ENCODE data around the gene NSRP1. TPM values are rescaled to one million over a fixed set of nuclear protein-coding genes. Genes with fewer than 3 reads are reported as not detected.
"Not testable (repeated sequence)": the region's sequence is repeated elsewhere in the genome, so short reads cannot be mapped to it uniquely, and the experiment has no call there.

The NSRP1 gene
- total RNA-seq, 1 donor from 2014 or later: 37.1 TPM

DNA sequence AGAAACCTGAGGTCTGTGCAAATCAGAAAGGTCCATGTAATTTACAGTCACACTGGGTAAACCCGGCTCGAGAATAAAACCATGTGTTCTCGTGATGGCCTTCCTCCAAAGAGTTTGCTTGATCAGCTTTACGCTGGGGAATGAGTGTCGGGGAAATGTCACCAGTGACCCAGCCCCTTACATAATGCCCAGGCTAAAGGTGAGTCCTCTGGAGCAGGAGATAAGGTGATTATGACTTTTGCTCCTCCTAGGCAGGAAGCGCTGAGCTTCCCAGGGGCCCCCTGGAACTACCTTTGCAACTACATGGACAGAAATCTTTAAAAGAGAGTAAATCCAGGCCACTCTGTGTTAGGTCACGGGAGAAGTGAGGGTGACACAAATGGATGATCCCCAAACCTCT is 103.2 kb downstream of the NSRP1 start:
- DNase-seq (ENCODE audit: low spot score): no peak

DNA sequence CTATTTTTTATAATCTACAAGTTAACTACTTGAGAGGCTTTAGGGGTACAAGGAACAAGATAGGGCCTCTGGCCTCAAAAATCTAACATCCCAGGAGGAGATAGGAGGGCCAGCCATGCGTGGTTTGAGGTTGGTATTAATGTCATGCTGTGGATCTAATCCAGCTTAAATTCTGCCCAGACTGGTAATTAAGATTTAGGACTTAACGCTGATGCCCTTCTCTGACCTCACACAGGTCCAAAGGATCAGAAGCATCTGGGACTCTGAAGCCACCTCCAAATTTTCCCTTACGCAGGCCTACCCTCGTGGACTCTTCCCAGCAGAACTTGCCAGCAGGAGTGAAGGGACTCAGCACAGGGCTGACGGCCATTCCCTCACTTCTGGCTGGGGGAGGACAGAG is 103.8 kb downstream of the NSRP1 start:
- no peak for DNase-seq (ENCODE audit: low spot score)

DNA sequence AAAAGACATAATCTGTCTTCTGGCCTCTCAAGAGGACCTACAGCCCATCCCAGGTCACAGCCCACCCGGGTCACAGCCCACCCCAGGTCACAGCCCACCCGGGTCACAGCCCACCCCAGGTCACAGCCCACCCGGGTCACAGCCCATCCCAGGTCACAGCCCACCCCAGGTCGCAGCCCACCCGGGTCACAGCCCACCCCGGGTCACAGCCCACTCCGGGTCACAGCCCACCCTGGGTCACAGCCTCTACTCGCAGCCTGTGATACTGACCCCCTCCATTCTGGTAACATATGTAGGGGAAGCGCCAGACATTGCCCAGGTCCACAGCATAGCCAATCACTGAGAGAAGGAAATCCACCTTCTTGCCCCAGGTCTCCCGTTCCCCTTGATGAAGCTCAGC is 104.7 kb downstream of the NSRP1 start:
- DNase-seq (ENCODE audit: low spot score): no peak

DNA sequence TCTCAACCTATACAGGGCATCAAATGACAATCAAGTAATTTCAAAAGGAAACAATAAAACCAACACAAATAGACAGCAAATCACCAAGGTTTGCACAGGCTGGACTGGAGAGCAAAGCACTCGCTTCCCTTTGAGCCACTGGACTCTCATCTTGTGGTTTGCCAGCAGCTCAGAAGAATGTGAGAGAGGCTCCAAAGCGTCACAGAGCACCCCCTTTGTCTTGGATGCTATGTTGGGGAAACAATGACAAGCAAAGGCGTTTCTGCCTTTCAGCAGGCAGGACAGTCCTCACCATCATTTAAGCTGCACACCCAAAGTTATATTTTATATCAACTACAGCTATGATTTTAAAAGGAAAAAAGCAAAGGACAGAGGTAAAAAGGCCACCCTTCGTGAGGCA is 105.6 kb downstream of the NSRP1 start:
- peak; percentile 8 for DNase-seq (ENCODE audit: low spot score)

DNA sequence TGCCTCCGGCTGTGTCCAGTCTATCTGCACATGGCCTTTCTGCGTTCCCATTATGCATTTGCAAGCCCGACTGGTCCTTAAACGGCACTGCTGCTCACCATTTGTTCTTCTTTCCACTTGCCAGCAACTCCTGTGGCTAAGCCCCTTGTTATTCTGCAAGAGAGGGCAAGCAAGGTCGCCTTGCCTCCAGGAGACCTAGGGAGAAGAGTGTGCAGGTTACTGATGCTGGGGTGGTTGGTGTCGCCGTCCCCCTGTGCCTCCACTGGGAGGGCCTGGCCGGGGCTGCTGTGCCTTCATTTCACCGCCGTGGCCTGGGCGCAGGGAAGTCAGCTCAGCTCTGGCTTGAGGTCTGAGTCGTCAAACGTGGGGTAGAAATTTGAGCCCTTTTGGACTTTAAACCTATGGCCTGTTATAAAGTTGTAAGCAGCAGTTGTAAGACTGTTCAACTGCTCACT is 106.1 kb downstream of the NSRP1 start:
- DNase-seq (ENCODE audit: low spot score): peak; percentile 65

DNA sequence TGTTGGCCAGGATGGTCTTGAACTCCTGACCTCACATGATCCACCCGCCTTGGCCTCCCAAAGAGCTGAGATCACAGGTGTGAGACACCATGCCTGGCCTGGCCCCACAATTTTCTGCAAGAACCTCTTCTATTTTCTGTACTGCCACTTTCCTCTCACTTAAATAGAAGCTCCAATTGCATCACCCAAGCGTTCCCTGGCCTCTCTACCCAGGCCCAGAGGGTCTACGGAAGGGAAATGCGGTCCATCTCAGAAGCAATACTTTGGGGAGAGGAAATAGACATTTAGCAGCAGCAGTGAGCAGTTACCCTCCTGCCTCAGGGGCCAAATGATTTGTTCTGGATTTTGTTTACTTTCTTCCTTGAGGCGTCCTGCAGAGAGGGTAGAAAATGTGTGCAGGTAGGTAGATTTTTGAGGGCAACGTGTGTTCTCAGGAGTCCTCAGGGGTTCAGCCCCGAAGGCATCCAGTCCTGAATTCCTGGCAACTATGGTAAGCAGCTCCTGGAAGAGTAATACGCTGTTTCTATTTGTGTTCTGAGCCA is 107.9 kb downstream of the NSRP1 start:
- DNase-seq (ENCODE audit: low spot score): no peak

DNA sequence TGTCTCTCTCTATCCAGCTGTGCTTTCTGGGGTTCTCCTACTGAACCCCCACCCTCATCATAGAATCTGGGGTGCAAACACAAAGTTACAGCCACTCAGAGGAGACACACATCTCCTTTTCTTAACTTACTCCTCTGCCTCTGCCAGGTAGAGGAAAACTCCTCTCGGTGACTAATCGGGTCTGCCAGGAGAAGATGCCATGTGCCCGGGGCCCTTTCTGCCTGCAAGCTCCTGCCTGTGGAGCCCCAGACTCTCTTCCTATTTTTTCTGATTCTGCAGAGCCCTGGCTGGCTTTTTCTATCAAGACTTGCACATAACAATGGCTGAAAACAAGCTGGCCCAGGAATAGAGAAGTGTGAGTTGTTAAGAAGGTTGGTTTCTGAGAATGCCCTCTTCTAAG is 108.5 kb downstream of the NSRP1 start:
- DNase-seq (ENCODE audit: low spot score): peak; percentile 26

DNA sequence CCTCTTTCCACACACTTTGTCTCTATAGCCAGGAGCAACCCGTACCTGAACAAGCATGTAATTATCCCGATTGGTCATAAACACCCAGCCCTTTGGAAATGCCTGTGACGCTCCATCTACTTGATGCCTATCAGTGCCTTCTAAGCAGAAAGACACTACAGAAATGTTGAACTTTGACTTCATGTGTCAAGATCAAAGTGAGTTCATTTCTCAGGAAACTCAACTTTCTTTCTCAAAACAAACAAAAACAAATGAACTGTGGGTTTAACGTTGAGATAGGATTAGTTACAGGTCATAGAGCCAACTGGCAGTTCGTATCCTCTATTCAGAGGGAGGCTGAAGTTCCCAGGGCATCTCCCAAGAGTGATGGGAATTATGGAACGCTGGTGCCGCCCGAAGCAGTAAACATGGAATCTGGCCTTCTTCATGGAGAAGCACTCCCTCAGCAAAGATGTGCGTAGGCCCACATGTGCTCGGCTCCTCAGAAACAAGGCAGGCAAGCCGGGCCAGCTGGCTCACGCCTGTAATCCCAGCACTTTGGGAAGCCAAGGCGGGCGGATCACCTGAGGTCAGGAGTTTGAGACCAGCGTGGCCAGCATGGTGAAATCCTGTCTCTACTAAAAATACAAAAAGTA is 109.4 kb downstream of the NSRP1 start:
- DNase-seq (ENCODE audit: low spot score): peak; percentile 64

DNA sequence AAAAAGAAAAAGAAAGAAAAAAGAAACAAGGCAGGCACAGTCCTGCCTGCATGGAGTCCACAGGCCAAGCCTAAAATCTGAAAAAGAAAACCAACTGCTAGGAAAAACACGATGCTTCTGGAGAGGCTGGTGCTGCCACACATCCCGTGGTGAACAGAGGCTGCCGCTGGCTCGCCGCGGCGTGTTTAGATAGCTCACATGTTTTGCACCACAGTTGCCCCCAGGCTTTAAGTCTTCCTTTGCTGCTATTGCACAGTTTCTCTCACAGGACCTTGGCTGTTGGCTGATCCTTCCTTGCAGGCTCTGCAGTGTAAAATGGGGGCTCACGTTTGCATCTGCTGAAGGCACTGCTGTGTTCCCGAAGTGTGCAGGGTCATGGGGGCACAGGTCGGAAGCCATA is 110.3 kb downstream of the NSRP1 start:
- DNase-seq (ENCODE audit: low spot score): peak; percentile 45

DNA sequence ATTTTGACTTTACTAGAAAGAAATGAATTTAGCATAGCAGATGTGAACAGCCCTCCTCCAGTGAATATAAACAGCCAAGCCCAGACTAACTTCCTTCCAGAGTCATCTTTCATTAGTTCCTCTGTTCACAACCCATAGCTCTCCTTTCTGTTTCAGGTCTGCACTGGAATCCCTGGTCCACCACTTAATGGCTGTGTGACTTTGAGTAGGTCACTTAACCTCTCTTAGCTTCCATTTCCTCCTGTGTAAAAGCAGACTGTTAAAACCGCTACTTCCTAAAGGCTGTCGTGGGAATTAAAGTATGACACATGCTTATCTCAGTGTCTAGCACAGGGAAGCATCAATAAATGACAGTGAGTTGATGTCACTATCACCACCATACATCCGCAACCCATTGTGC is 111.4 kb downstream of the NSRP1 start:
- DNase-seq (ENCODE audit: low spot score): no peak

DNA sequence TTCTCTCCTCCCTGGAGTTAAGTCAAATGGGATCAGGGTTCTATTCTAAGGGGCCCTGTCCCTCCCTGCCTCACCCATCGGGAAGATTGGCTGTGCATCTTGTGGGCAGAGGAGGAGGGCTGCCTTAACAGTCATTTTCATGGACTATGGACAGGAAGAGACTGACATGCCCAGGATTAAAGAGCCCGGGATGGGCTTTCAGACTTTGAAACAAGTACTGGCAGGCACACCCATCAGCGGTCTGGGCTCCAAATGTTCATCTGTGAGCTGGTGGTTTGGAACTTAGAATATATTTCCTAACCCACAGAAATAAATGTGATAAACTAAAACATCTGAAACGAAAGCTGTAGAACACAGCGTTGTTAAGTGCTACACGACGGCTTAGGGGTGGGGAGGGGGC is 112.4 kb downstream of the NSRP1 start:
- DNase-seq (ENCODE audit: low spot score): no peak

DNA sequence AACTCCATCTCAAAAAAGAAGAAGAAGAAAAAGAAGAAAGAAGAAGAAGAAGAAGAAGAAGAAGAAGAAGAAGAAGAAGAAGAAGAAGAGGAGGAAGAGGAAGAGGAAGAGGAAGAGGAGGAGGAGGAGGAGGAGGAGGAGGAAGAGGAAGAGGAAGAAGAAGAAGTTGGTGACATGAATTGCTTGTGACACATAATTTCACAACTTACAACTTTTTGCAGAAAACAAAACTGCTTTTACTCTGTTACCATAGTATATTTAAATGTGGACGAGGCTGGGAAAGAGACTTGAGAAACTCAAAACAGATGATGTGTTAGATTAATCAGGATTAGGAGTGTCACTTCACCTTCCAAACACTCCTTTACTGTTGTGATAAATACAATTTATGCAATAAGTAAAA is 113.4 kb downstream of the NSRP1 start:
- DNase-seq (ENCODE audit: low spot score): not testable (repeated sequence)

DNA sequence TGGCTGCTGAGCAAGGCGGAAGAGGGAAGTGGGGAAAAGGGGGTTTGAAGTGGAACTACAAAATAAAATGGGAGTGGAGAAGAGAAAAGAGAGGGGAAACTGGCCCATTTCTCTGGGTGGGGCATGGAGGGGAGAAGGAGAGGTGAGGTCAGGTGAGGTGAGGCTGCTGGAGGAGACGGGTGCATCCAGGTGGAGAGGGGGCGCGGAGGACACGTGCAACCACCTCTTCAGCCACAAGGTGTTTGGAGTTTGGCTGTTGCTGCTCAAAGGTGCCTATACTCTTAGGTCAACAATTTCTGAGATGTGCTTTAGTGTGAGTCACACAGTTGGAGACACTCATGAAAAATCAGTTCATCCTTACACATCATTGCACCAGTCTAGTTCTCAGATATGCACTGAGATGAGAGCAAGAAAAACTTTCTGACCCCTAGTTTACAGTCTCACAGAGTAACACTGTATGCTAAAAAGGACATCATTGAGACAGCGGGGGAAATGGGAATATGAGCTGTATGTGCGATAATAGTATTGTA is 114.0 kb downstream of the NSRP1 start:
- DNase-seq (ENCODE audit: low spot score): peak; percentile 33

DNA sequence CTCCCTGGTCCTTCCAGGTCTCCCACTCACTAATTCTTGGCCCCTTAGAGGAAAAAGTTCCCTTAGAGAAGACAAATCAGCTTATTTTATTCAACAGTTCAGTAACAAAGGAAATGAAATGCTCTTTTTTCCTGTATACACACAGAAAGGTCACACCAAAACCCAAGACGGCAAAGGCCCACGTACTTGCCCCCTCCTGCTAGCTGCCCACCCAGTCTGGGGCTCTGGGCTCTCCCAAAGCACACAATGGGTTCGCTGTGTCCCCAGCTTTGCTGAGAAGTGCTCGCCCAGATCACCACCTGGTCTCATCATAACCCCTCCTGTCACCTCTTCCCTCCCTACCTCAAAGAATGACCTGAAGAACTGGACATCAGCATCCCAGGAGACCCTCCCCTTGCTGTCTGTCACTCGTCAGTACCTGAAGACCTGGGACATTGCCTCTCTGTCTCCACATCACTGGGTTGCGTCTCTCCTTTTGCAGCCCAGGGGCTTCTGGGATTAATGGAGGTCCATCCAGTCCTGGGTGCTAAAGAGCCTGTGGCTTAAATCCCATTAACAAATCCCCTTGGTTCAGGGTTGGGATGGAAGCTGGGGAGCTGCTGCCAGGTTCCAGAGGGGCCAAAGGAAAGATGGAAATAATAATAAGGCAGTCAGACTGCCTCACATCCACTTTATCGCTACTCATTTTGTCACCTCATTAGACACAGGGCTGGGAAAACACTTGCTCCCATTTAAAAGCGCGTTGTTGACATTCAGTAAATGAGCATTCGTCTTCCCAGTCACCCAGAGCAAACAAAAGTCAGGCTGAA is 115.6 kb downstream of the NSRP1 start:
- DNase-seq (ENCODE audit: low spot score): peak; percentile 24

DNA sequence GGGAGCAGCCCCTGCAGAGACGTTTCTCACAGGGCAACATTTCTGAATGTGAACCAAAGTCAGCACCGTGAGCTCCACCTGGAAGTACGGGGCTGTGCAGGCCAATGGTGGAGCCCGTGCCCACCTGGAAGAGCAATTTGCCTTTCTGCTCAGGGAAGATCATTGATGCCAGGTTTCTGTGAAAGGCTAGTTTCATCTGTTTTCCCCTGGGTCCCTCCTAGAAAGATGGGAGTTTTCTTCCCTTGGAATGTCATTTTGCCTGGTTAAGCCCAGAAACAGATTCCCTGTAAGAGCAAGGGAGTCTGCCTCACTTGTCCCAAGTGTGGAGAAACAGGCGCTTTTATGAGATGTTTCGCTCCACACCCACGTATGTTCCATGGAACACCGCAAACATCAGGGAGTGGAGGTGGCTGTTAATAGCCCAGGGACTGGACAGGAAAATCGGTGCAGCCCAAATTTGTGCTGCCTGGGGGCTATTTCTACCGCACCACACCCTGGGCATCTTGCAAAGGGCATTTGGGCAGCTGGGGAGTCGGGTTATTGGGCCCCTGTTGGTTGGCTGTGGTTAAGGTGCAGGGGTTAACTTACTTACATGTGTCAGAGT is 116.3 kb downstream of the NSRP1 start:
- peak; percentile 62 for DNase-seq (ENCODE audit: low spot score)

DNA sequence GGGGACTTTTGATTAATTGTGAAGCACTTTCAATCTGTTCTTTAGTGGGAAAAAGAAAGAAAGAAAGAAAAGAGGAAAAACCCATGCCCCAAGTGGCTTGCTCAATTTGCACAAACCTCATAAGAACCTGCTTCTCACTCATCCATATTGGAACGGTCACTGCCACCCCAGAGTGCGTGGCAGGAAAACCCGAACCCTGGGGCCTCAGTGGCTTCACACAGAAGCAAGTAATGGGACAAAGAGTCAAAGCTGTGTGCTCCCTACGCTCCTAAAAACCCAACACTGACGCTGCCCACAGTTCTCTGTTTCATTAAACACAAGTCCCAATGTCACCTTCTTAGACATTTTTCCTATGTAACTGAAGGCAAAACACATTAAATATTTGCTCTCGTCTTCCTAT is 117.7 kb downstream of the NSRP1 start:
- DNase-seq (ENCODE audit: low spot score): peak; percentile 65

DNA sequence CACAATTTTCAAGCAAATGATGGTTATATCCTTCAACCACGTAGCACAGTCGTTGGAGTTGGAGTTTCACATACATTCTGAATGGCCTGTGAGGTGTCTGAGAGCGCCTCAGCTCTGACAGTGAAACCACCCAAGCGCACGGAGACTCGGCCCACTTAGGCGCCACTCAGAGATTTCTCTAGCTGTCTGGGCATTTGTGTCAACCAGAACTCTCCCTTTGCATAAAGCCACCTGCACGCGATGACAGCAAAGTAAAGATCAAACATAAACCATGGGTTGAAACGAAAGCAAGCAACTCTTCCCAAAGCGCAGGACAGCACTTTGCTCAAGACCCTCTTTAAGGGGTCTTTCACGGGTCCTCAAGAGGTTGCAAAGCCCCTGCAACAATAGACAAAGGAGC is 118.3 kb downstream of the NSRP1 start:
- peak; percentile 28 for DNase-seq (ENCODE audit: low spot score)

DNA sequence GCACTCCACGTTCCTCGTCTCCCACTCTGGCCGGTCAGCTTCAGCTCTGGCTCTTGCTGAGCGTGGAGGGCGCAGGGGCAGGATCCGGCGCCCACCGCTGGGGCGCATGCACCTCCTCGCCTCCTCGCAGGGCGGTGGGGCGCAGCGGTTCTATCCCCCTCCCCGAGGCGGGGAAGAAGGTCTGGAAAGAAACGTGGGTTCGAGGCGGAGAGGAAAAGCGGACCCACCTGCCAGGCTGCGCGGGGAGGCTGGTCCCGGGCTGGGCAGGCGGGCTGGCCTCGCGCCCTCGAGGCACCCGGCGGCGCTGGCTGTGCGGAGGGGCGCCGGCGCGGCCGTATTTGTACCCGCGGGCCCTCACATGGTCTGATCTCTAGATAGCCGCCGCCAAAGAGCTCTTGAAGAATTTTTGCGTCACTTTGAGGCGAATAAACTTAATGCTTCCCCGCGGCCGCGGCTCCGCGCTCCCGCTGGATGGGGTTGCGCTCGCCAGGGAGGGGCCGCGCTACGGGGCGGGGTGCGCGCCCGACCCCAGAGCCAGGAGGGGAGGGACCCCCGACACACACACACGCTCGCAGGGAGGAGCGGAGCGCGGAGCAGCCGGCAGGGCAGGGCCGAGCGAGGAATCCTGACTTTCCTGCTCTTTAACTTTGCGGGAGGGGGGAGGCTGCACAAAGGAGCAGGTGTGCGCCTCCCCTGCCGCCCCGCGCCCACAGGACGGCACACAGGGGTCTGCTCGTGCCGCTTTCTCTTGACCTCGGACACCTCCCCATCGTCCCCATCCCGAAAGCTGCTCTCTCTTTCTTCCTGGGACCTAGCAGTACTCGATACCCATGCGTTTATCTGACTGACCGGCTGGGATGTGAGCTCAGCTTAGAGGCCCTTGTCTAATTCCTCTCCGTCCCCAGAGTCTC is 119.0 kb downstream of the NSRP1 start, which contains the start of gene SLC6A4:
SLC6A4 (minus strand) TSS at position 312 of the 911 bp plus-strand sequence. CDS start 13,739 bp downstream, outside the sequence.
- DNase-seq (ENCODE audit: low spot score): no peak

All from mesenteric fat pad (tissue), 1 donor.